ENCODE data around the gene PPP1R13B. TPM values are rescaled to one million over a fixed set of nuclear protein-coding genes. Genes with fewer than 3 reads are reported as not detected.
A peak's percentile ranks its signal among the peaks of the same experiment; 100 is the strongest.

The PPP1R13B gene
- total and polyA plus RNA-seq, 2 donors from 2014 or later, result 15.1 to 69.4 TPM

- Histone ChIP-seq H3K9me3 (ENCODE audit: control insufficient read depth in 2 of 3, insufficient read depth in 1 of 3, low read length in 3 of 3) (no peaks in the 10 kb centered on the region), H3K4me1 (ENCODE audit: control insufficient read depth in 2 of 3, insufficient read depth in 2 of 3, low read depth in 1 of 3, low read length in 3 of 3) (peaks cover 0 to 9% (median 3%) of the 10 kb centered on the region in 3 donors), H3K9ac (ENCODE audit: low read length in 3 of 3) (no peak overlapping the region), H3K27me3 (ENCODE audit: control insufficient read depth, insufficient read depth, low read length) (no peaks in the 10 kb centered on the region), H3K27ac (ENCODE audit: low read depth in 2 of 2, low read length in 2 of 2) (no peak overlapping the region), H3K36me3 (ENCODE audit: control insufficient read depth in 2 of 3, insufficient read depth in 3 of 3, low read length in 3 of 3) (no peaks in the 10 kb centered on the region), H3K4me3 (ENCODE audit: low read length in 3 of 3) (no peak overlapping the region)
- FAIRE-seq, result no peak
- peak in 1 of 5 donors; percentile 55 for DNase-seq
- intact Hi-C loops (cut with DNase I), result no loop called here
- TF ChIP-seq CTCF (IDR thresholded peaks at IDR 0.05; ENCODE audit: borderline replicate concordance, extremely low read depth, insufficient read depth), result no peak
These were observed 12.2 kb upstream of the PPP1R13B start for GRCh38 chr14:103859416-103860202.

GRCh38 chr14:103858063-103858781, 10.8 kb upstream of the PPP1R13B start:
- Histone ChIP-seq H3K4me3 (ENCODE audit: low read length in 3 of 3) (no peak overlapping the region), H3K9ac (ENCODE audit: low read length in 3 of 3) (no peak overlapping the region), H3K36me3 (ENCODE audit: control insufficient read depth in 2 of 3, insufficient read depth in 3 of 3, low read length in 3 of 3) (no peaks in the 10 kb centered on the region), H3K27me3 (ENCODE audit: control insufficient read depth, insufficient read depth, low read length) (no peaks in the 10 kb centered on the region), H3K9me3 (ENCODE audit: control insufficient read depth in 2 of 3, insufficient read depth in 1 of 3, low read length in 3 of 3) (no peaks in the 10 kb centered on the region), H3K27ac (ENCODE audit: low read depth in 2 of 2, low read length in 2 of 2) (no peak overlapping the region), H3K4me1 (ENCODE audit: control insufficient read depth in 2 of 3, insufficient read depth in 2 of 3, low read depth in 1 of 3, low read length in 3 of 3) (peaks cover 0 to 9% (median 7%) of the 10 kb centered on the region in 3 donors)
- DNase-seq (peak in 3 of 5 donors; percentile 46 to 64 (median 59)), FAIRE-seq (no peak)
- no peak for TF ChIP-seq CTCF (IDR thresholded peaks at IDR 0.05; ENCODE audit: borderline replicate concordance, extremely low read depth, insufficient read depth)
- intact Hi-C loops (cut with DNase I), result no loop called here

GRCh38 chr14:103857256-103857655, 9.9 kb upstream of the PPP1R13B start:
- H3K9ac ChIP-seq (ENCODE audit: low read length in 3 of 3), result no peak overlapping the region
- TF ChIP-seq CTCF (IDR thresholded peaks at IDR 0.05; ENCODE audit: borderline replicate concordance, extremely low read depth, insufficient read depth), result no peak
- no peaks in the 10 kb centered on the region for H3K36me3 ChIP-seq (ENCODE audit: control insufficient read depth in 2 of 3, insufficient read depth in 3 of 3, low read length in 3 of 3)
- FAIRE-seq, result no peak
- peaks cover 0 to 9% (median 7%) of the 10 kb centered on the region in 3 donors for H3K4me1 ChIP-seq (ENCODE audit: control insufficient read depth in 2 of 3, insufficient read depth in 2 of 3, low read depth in 1 of 3, low read length in 3 of 3)
- H3K4me3 ChIP-seq (ENCODE audit: low read length in 3 of 3), result no peak overlapping the region
- H3K9me3 ChIP-seq (ENCODE audit: control insufficient read depth in 2 of 3, insufficient read depth in 1 of 3, low read length in 3 of 3), result no peaks in the 10 kb centered on the region
- intact Hi-C loops (cut with DNase I), result no loop called here
- H3K27ac ChIP-seq (ENCODE audit: low read depth in 2 of 2, low read length in 2 of 2), result no peak overlapping the region
- no peaks in the 10 kb centered on the region for H3K27me3 ChIP-seq (ENCODE audit: control insufficient read depth, insufficient read depth, low read length)
- DNase-seq, result peak in 1 of 5 donors; percentile 22
